ENCODE data around the gene COL11A1.

- peak; percentile 26 for TF ChIP-seq CTCF (IDR thresholded peaks at IDR 0.05; ENCODE audit: borderline replicate concordance, extremely low read depth, low read length, poor library complexity, severe bottlenecking)
- no peak for TF ChIP-seq EZH2 (IDR thresholded peaks at IDR 0.05; ENCODE audit: borderline replicate concordance, low read depth, low read length, severe bottlenecking)
Measured at GRCh38 chr1:103106426-103107341, 1.6 kb downstream of the COL11A1 start.

All from DND-41 (cell line).